ENCODE results near the gene PBX1.

PBX1 gene

GRCh38 chr1:164700683-164701082, 141.7 kb downstream of the PBX1 start:
- Histone ChIP-seq H3K79me2 (ENCODE audit: low read length) (no peaks in the 10 kb centered on the region), H3K4me2 (ENCODE audit: low read length) (no peak overlapping the region), H3K27ac (ENCODE audit: low read length) (no peak overlapping the region), H3K9ac (ENCODE audit: low read length) (no peak overlapping the region), H4K20me1 (ENCODE audit: insufficient read depth, low read length) (no peaks in the 10 kb centered on the region), H3K9me3 (ENCODE audit: insufficient read depth, low read length) (no peaks in the 10 kb centered on the region), H3K27me3 (ENCODE audit: low read depth, low read length) (peaks cover 2% of the 10 kb centered on the region; the same call in 1 of the 2 replicates), H3K4me3 (ENCODE audit: low read length) (no peak overlapping the region), H3K4me1 (ENCODE audit: low read length) (no peaks in the 10 kb centered on the region), H3K36me3 (replicated peaks; ENCODE audit: low read depth, low read length) (no peaks in the 10 kb centered on the region), H2AFZ (ENCODE audit: low read depth, low read length) (no peak overlapping the region)
- TF ChIP-seq EZH2phosphoT487 (IDR thresholded peaks at IDR 0.05; ENCODE audit: low read depth) (no peak), CTCF (IDR thresholded peaks at IDR 0.05; ENCODE audit: low read depth, low read length) (no peak)

GRCh38 chr1:164701189-164701761, 142.3 kb downstream of the PBX1 start:
- Histone ChIP-seq H3K79me2 (ENCODE audit: low read length) (no peaks in the 10 kb centered on the region), H3K36me3 (replicated peaks; ENCODE audit: low read depth, low read length) (no peaks in the 10 kb centered on the region), H3K27me3 (ENCODE audit: low read depth, low read length) (peaks cover 2% of the 10 kb centered on the region; the same call in 1 of the 2 replicates), H3K4me1 (ENCODE audit: low read length) (no peaks in the 10 kb centered on the region), H2AFZ (ENCODE audit: low read depth, low read length) (no peak overlapping the region), H3K9ac (ENCODE audit: low read length) (no peak overlapping the region), H3K4me2 (ENCODE audit: low read length) (no peak overlapping the region), H4K20me1 (ENCODE audit: insufficient read depth, low read length) (no peaks in the 10 kb centered on the region), H3K9me3 (ENCODE audit: insufficient read depth, low read length) (no peaks in the 10 kb centered on the region), H3K4me3 (ENCODE audit: low read length) (no peak overlapping the region), H3K27ac (ENCODE audit: low read length) (no peak overlapping the region)
- TF ChIP-seq EZH2phosphoT487 (IDR thresholded peaks at IDR 0.05; ENCODE audit: low read depth) (no peak), CTCF (IDR thresholded peaks at IDR 0.05; ENCODE audit: low read depth, low read length) (no peak)

- Histone ChIP-seq H3K36me3 (replicated peaks; ENCODE audit: low read depth, low read length) (no peaks in the 10 kb centered on the region), H2AFZ (ENCODE audit: low read depth, low read length) (no peak overlapping the region), H3K4me1 (ENCODE audit: low read length) (no peaks in the 10 kb centered on the region), H3K27me3 (ENCODE audit: low read depth, low read length) (peaks cover 2% of the 10 kb centered on the region; the same call in 1 of the 2 replicates), H3K9ac (ENCODE audit: low read length) (no peak overlapping the region), H3K27ac (ENCODE audit: low read length) (no peak overlapping the region), H4K20me1 (ENCODE audit: insufficient read depth, low read length) (no peaks in the 10 kb centered on the region), H3K4me3 (ENCODE audit: low read length) (no peak overlapping the region), H3K9me3 (ENCODE audit: insufficient read depth, low read length) (no peaks in the 10 kb centered on the region), H3K79me2 (ENCODE audit: low read length) (no peaks in the 10 kb centered on the region), H3K4me2 (ENCODE audit: low read length) (no peak overlapping the region)
- TF ChIP-seq EZH2phosphoT487 (IDR thresholded peaks at IDR 0.05; ENCODE audit: low read depth) (no peak), CTCF (IDR thresholded peaks at IDR 0.05; ENCODE audit: low read depth, low read length) (no peak)
Measured at GRCh38 chr1:164702216-164702615, 143.2 kb downstream of the PBX1 start.

- H2AFZ ChIP-seq (ENCODE audit: low read depth, low read length): no peak overlapping the region
- peaks cover 2% of the 10 kb centered on the region; the same call in 1 of the 2 replicates for H3K27me3 ChIP-seq (ENCODE audit: low read depth, low read length)
- no peaks in the 10 kb centered on the region for H3K36me3 ChIP-seq (replicated peaks; ENCODE audit: low read depth, low read length)
- no peaks in the 10 kb centered on the region for H3K79me2 ChIP-seq (ENCODE audit: low read length)
- TF ChIP-seq CTCF (IDR thresholded peaks at IDR 0.05; ENCODE audit: low read depth, low read length) (no peak), EZH2phosphoT487 (IDR thresholded peaks at IDR 0.05; ENCODE audit: low read depth) (no peak)
- no peaks in the 10 kb centered on the region for H4K20me1 ChIP-seq (ENCODE audit: insufficient read depth, low read length)
- H3K27ac ChIP-seq (ENCODE audit: low read length): no peak overlapping the region
- no peak overlapping the region for H3K9ac ChIP-seq (ENCODE audit: low read length)
- no peak overlapping the region for H3K4me2 ChIP-seq (ENCODE audit: low read length)
- H3K9me3 ChIP-seq (ENCODE audit: insufficient read depth, low read length): no peaks in the 10 kb centered on the region
- H3K4me3 ChIP-seq (ENCODE audit: low read length): no peak overlapping the region
- H3K4me1 ChIP-seq (ENCODE audit: low read length): no peaks in the 10 kb centered on the region
Measured at GRCh38 chr1:164702664-164703063, 143.7 kb downstream of the PBX1 start.

All from OCI-LY3 (cell line).